HT-29 (cell line): ENCODE results near the gene LANCL2. TPM values are rescaled to one million over a fixed set of nuclear protein-coding genes. Genes with fewer than 3 reads are reported as not detected.
"Not testable (repeated sequence)": the region's sequence is repeated elsewhere in the genome, so short reads cannot be mapped to it uniquely, and the experiment has no call there.

Source experiments
- DNase-seq: peaks from one replicate; pipeline ENCODE4 v3.0.0-alpha.2; 2015; ENCODE audit warnings: low spot score
- total RNA-seq: library from RNA; depleted of rRNA; stranded (reverse); fragments of >200 nt; shearing (Covaris generic); gene quantifications from 2 replicates; pipeline ENCODE4 v1.2.3, GENCODE V29; 2014

Gene LANCL2
- total RNA-seq, 1 experiment from 2014 or later = 19.9 TPM

DNA sequence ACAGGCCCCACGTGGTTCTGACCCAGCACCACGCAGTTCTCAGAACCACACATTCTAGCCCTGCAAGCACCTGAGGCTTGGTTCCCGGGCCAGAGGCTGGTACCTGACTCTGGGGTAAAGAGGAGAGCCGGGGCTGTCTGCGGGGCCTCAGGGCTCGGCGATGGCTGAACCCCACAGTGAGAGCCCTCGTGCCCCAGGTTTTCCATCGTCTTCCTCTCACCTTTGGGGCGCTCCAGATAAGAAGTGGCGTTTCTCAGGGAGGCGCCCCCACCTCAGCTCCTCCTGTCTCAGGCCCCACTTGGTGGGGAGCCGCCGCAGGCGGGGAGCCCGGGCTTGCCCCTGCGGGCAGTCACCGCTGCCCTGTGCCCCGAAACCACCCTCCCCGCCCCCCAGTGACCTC is 2.2 kb upstream of the LANCL2 start:
- no peak for DNase-seq

GRCh38 chr7:55363386-55364170 is 1.6 kb upstream of the LANCL2 start:
- no peak for DNase-seq

- peak; percentile 98 for DNase-seq
These were observed 731 bp downstream of the LANCL2 start for GRCh38 chr7:55365675-55366460.

GRCh38 chr7:55366461-55367070 is 1.4 kb downstream of the LANCL2 start:
- DNase-seq = no peak

- no peak for DNase-seq
These were observed 2.2 kb downstream of the LANCL2 start for GRCh38 chr7:55367283-55367840.

DNA sequence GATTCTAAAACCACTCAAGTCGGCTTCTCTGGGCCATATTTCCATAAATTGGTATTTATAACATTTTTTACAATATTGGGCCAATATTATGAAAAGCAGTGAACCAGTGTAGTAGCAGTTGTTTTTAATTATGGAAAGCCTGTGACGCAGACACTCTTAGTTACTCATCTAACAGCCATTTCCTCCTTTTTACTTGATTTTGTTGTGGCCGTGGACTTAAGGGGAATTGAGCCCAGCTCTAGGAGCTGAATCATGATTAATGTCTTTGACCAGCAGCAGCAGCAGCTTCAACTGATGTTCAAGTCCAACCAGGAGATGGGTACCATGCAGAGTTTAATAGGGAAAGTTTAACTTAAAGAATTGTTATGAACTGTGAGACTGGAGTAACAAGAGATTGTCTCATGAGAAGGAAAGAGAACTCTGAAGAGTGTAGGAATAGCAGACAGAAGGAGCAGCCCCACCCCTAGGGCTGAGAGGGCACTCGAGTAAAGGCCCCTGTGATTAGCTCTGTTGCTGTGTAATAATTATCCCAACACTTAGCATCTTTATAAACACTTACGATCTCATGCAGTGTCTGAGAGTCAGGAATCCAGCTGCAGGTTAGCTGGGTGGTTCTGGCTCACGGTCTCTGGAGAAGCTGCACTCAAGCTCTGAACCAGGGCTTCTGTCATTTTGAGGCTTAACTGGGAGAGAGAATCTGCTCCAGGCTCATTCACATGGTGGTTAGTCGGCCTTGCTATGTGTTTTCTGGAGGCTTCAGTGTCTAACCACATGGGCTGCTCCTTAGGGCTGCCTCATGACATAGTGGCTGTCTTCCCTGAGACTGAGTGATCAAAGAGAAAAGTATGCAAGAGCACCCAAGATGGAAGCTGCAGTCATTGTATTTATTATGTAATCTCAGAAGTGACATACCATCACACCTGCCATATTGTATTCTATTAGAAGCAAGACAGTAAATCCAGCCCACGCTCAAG is 4.6 kb downstream of the LANCL2 start:
- no peak for DNase-seq

DNA sequence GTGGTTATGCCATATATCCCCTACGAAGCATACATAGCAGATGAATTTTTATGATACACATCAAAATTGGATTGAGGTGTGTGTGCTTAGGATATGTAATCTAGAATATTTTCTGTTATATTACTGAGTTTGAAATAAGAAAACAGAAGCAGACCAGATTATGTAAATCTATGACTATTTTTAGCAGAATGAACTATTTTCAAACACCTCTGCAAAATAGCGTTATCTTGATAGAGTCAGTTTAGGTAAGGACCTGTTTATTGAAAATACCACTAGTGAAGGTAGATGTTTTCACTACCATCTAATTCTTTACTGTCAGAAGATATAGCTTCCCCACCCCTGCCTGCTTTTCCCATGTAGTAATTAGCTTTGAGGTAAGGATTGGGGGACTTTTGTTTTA is 9.1 kb downstream of the LANCL2 start:
- DNase-seq = no peak

DNA sequence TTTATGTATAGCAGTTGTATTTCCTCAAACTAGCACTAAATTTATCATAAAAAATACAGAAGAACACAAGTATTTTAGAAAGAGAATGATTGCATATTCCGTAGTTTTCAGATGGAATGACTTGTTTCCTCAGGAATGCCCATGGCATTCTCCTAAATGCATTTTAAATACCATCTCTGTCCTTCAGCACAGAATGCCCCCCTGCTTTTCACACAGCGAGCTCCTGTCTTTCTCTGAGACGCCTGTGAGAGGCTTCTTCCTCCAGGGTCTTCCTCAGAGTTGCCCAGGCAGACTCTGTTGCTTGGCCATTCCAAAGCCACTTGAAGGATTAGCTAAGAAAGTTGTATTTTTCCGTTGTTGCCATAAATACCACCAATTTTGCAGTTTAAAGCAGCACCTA is 10.1 kb downstream of the LANCL2 start:
- no peak for DNase-seq

GRCh38 chr7:55377162-55377817 is 12.2 kb downstream of the LANCL2 start:
- no peak for DNase-seq

- DNase-seq = no peak
These were observed 14.1 kb downstream of the LANCL2 start for GRCh38 chr7:55379285-55379684.

DNA sequence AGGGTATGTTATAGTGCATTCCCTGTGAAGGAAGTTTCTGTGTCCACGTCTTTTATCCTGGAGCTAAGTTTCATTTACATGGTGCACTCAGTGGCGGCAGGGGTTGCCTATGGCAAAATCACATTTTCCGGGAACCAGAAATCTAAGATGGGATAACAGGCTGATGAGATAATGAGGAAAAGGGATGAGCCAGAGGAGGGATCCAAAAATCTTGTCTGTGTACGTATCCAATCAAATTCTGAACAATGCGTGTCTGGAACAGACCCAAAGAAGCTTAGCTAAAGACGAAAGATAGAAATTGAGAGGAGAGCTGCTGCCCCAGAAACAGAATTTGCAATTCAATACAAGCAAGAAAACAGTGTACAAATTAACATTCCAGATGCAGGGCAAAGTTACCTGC is 16.1 kb downstream of the LANCL2 start:
- DNase-seq = no peak

DNA sequence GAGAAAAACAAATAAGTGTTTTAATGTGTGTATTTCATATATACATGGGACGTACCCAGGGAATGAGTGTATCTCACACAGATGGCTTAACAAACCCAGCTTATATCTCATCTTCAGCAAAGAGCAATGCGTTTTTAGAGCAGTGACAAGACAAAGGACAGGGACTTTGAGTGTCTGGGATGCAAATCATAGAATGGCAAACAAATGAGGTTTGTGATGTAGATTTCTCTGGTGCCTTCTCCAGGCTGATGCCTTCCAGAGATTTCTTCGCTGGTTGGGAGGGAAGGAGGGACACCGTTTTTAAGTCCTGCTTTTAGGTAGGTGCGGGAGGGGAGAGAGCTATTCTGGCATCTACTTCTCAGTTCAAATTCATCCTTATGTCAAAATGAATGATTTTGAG is 16.6 kb downstream of the LANCL2 start:
- no peak for DNase-seq

- DNase-seq = no peak
These were observed 17.1 kb downstream of the LANCL2 start for GRCh38 chr7:55382251-55382650.

- DNase-seq = no peak
These were observed 21.4 kb downstream of the LANCL2 start for GRCh38 chr7:55386541-55386940.

GRCh38 chr7:55387062-55387965 is 22.2 kb downstream of the LANCL2 start:
- no peak for DNase-seq

DNA sequence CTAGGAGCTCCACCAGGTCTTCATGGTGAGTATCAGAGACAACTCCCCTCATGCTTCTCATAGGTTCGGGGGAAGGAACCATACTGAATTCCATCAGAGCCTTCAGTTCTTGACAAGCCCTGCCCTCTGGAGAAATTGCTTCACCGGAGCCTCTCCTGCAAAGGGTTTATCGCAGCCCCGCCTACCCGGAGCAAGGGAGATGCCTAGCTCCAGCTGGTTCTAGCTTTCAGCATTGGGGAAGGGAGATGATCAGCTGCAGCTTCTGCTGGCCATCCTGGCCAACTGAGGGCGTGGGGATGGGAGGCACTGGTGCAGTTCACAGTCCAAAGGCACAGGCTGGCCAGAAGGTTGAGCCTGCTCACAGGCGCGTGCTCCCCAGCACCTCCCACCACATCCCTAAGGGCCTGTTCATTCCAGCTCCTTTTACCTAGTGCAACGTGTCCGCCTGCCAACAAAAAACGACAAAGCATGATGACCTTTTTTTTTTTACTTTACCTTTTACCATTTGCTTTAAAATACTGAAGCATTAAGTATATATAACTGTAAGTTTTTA is 31.2 kb downstream of the LANCL2 start:
- DNase-seq = no peak

DNA sequence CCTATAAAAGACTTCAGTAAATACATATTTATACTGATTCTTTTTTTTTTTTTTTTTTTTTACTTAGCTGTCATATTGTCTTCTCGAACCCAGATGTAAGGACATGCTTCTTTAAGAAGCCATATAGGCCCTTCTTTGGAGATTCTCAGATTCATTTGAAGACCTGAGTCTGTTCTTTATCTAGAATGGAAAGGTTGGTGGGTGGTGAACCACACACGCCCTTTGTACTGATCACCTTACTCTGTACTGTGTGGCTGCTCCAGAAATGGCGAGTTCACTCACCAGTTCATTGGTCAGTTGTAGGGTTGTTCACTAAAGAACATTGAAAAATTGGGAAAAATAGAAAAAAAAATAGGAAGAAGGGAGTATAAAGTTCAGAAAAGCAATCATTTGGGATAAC is 32.5 kb downstream of the LANCL2 start:
- no peak for DNase-seq

GRCh38 chr7:55400191-55400590 is 35.1 kb downstream of the LANCL2 start:
- no peak for DNase-seq

GRCh38 chr7:55402506-55402905 is 37.4 kb downstream of the LANCL2 start:
- not testable (repeated sequence) for DNase-seq
